ENCODE results near the gene PPM1M. TPM values are rescaled to one million over a fixed set of nuclear protein-coding genes. Genes with fewer than 3 reads are reported as not detected.

PPM1M gene
- total RNA-seq, 1 experiment from 2014 or later: 3.2 TPM

DNA sequence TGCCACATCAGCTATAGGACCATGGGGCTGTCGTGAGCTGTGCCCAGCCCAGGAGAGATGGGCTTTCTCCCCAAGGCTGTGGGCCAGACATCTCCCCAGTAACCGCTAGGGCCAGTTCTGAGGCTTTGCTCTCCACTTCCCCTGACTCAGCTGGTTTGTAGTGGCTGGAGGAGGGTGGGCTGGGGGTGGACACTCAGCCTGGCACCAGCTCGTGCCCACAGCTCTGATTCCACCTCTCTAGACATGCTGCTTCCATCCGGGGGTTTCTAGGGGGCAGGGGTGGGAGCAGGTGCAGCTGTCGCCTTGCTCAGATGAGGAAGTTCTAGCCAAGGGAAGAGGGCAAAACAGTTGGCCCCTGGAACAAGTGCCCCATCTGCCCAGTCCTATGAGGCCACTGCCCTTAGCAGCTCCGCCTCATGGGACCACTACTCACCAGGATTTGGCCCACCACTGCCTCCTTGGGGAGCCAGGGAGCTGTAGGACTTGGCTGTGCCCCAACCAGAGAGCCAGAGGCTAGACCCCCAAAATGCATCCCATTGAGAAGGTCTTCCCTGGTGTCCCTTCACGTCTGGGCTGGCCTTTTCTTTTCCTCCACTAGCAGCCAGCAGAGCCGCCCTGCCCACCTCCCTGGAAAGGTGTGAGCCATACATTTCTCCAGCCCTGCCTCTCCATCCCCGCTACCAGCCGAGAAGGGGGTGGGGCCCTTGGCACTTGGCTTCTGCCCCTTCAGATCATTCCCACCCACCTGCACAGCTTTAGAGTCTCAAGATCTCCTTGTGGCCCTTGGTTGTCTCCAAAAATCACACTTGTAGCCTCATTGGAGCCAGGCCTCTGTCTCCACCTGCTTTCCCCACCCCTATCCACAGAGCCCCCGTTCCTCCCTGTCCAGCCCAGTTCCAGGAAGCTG lies 51.9 kb downstream of the PPM1M start:
- in situ Hi-C loops (cut with HindIII; ENCODE audit: low pct_unique_long_range_greater_than_20kb, low sequenced_read_pairs): no loop called here

DNA sequence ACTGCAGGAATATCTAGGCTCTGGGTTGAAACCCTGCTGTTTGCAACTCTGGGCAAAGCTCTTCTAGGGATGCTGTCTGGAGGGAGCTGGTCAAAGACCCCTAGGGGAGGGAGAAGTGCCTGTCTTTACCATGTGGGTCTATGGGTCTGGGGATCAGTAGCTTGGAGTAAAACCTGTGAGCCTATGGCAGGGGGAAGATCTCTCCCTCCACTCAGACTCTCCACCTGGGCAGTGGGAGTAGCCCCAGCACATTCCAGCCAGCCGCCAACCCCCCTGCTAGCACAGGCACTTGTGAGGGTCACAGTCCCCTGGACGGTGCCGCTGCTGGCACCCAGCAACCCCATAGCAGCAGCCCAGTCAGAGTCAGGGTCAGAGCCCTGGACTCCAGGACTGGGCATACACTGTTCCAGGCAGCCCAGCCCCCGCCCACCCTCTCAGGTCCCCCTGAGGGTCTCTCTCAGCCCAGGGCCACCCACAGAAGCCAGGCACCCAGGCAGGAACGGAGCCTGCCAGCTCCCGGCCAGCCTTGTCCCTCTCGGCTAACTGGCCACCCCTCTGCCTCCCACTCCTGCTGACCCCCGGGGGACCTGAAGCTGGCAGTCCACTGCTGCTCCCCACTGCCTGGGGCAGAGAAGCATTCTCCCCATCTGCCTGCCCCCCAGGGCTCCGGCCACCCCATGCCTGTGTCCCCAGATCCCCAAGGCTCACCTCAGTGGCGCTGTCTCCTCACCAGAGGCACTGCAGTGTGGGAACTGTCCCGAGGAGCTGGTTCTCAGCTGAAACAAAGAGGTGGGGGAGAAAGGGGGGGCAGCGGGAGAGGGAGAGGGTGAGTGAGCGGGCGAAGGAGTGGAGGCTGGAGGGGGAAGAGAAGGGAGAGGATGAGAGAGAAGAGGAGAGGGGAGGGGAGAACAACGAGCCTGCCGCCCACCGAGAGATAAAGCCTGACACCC lies 52.9 kb downstream of the PPM1M start:
- DNase-seq (ENCODE audit: low read depth, low spot score): no peak
- in situ Hi-C loops (cut with HindIII; ENCODE audit: low pct_unique_long_range_greater_than_20kb, low sequenced_read_pairs): no loop called here

More for the DNA sequence above, 51.9 kb downstream of the PPM1M start:
- DNase-seq (ENCODE audit: low read depth, low spot score): no peak

- in situ Hi-C loops (cut with HindIII; ENCODE audit: low pct_unique_long_range_greater_than_20kb, low sequenced_read_pairs): no loop called here
- DNase-seq (ENCODE audit: low read depth, low spot score): no peak
Observed at GRCh38 chr3:52299247-52299878, 53.8 kb downstream of the PPM1M start.

Small RNA genes lying within 50 kb of the gene (small RNA-seq; reads per million reads assigned to genes)
- gene MIR135A1: 0 reads per million in 2 experiments
- 3.7 to 306 reads per million in 2 experiments for gene MIRLET7G

Other genes starting within 250 kb of the PPM1M start
- gene RPL29, start 249.9 kb upstream of the PPM1M start, total RNA-seq (2014; rRNA removed; shearing (Covaris generic)): 2,678 and 2,698 TPM in 2 replicates
- gene DUSP7, start 189.2 kb upstream of the PPM1M start, total RNA-seq (2014; rRNA removed; shearing (Covaris generic)): 11.9 and 12.6 TPM in 2 replicates
- 7.7 and 11.5 TPM in 2 replicates for gene POC1A, start 91.3 kb upstream of the PPM1M start, total RNA-seq (2014; rRNA removed; shearing (Covaris generic))
- 98.8 and 103 TPM in 2 replicates for gene ALAS1, start 47.6 kb upstream of the PPM1M start, total RNA-seq (2014; rRNA removed; shearing (Covaris generic))
- gene TLR9, start 20.1 kb upstream of the PPM1M start, total RNA-seq (2014; rRNA removed; shearing (Covaris generic)): not detected in 2 replicates
- 59.7 and 66.9 TPM in 2 replicates for gene TWF2, start 6.6 kb upstream of the PPM1M start, total RNA-seq (2014; rRNA removed; shearing (Covaris generic))
- gene WDR82, start 32.9 kb downstream of the PPM1M start, total RNA-seq (2014; rRNA removed; shearing (Covaris generic)): 42.4 and 44.2 TPM in 2 replicates
- gene GLYCTK, start 42.1 kb downstream of the PPM1M start, total RNA-seq (2014; rRNA removed; shearing (Covaris generic)): 7.7 and 8.7 TPM in 2 replicates
- gene DNAH1, start 70.6 kb downstream of the PPM1M start, total RNA-seq (2014; rRNA removed; shearing (Covaris generic)): 0.74 and 1.6 TPM in 2 replicates
- gene BAP1, start 164.2 kb downstream of the PPM1M start, total RNA-seq (2014; rRNA removed; shearing (Covaris generic)): 73.5 and 78.2 TPM in 2 replicates
- gene PHF7, start 164.9 kb downstream of the PPM1M start, total RNA-seq (2014; rRNA removed; shearing (Covaris generic)): 13.8 and 20.1 TPM in 2 replicates
- 0.40 and 0.43 TPM in 2 replicates for gene SEMA3G, start 199.3 kb downstream of the PPM1M start, total RNA-seq (2014; rRNA removed; shearing (Covaris generic))
- gene TNNC1, start 208.3 kb downstream of the PPM1M start, total RNA-seq (2014; rRNA removed; shearing (Covaris generic)): 0.24 and 0.42 TPM in 2 replicates
- 17.7 and 19.9 TPM in 2 replicates for gene NISCH, start 209.8 kb downstream of the PPM1M start, total RNA-seq (2014; rRNA removed; shearing (Covaris generic))
- gene STAB1, start 249.6 kb downstream of the PPM1M start, total RNA-seq (2014; rRNA removed; shearing (Covaris generic)): not detected in 2 replicates

Measured in SK-MEL-5 (cell line).